ENCODE results near the gene SLC2A6. TPM values are rescaled to one million over a fixed set of nuclear protein-coding genes. Genes with fewer than 3 reads are reported as not detected.

SLC2A6 gene
- total RNA-seq, 2 experiments from 2014 or later, result 0.62 to 0.83 TPM

DNA sequence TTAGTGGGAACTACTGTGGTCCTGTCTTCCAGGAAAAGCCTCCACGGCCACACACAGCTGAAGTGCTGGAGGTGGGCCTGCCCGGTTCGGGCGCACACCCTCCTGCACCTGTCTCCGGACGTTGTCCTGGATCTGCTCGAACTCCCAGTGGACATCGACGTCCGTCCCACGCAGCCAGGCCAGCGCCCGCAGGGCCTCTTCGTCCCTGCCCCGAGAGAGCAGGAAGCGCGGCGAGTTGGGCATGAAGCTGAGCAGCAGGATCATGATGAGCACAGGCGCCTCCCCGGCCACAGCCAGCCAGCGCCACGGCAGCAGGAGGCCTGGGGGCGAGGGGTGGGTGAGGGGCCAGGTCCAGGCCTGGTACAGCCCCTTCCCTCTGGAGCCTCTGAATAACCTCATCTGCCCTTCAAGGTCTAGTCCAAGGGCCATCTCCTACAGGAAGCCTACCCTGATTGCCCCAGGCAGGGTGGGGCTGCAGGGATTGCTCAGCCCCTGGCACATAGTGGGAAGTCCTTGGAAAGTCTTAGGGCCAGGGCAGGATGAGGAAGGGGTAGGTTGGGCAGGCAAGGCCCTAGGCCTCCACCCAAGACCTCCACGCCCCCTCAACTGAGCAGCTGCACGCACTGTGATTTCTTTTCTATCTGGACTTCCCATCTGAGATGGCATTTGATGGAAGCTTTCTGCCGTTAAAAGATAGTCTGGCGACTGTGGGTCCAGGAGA lies 3.4 kb downstream of the SLC2A6 start:
- intact Hi-C loops (cut with micrococcal nuclease), result no loop called here
- peaks cover 6% of the 10 kb centered on the region for H3K4me1 Mint-ChIP-seq (ENCODE audit: low read depth)
- no peak overlapping the region for H3K27ac Mint-ChIP-seq
- H3K9me3 Mint-ChIP-seq, result no peaks in the 10 kb centered on the region
- H3K27me3 Mint-ChIP-seq (ENCODE audit: low read depth), result no peaks in the 10 kb centered on the region
- CTCF ChIA-PET, result no interaction called here
- no peaks in the 10 kb centered on the region for H3K36me3 Mint-ChIP-seq (ENCODE audit: low read depth)
- no peak overlapping the region for H3K4me3 Mint-ChIP-seq
- DNase-seq, result no peak

DNA sequence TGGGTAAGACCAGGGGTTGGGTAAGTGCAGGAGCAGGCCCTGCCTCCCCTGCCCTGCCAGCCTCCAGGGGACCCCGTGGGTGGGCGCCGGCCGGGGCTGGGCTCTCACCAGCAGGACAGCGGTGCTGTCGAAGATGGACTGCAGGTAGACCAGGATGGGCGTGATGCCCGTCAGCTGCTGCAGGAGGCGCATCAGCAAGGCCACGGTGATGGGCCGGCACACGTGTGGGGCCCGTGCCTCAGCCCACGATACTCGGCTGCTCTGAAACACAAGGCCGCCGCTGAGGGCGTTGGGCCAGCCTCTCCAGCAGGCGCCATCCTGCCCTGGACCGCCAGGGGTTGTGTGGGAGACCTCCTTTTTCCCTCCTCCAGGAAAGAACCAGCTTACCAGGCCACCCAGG lies 4.0 kb downstream of the SLC2A6 start:
- intact Hi-C loops (cut with micrococcal nuclease), result no loop called here
- H3K27ac Mint-ChIP-seq, result no peak overlapping the region
- H3K4me3 Mint-ChIP-seq, result no peak overlapping the region
- CTCF ChIA-PET, result no interaction called here
- H3K27me3 Mint-ChIP-seq (ENCODE audit: low read depth), result no peaks in the 10 kb centered on the region
- no peaks in the 10 kb centered on the region for H3K36me3 Mint-ChIP-seq (ENCODE audit: low read depth)
- H3K4me1 Mint-ChIP-seq (ENCODE audit: low read depth), result peaks cover 5% of the 10 kb centered on the region
- no peak for DNase-seq
- H3K9me3 Mint-ChIP-seq, result no peaks in the 10 kb centered on the region

DNA sequence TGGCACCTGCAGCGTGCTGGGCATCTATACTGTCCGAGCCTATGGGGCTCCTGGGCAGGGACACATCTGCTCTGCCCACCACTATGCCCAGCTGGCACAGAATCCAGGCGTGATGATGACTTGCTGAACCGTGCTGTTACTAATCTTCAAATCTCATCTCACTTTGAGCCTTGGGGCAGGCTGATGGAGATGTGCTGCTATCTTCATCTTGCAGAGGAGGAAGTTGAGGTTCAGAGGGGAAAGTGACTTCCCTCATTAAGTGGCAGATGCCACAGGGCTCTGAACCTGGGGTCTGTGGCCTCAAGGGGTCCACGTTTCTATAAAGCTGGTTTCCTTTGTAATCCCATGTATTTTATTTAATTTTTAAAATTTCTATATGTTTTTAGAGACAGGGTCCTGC lies 4.7 kb downstream of the SLC2A6 start:
- H3K27me3 Mint-ChIP-seq (ENCODE audit: low read depth), result no peaks in the 10 kb centered on the region
- no peak overlapping the region for H3K27ac Mint-ChIP-seq
- no peak overlapping the region for H3K4me3 Mint-ChIP-seq
- H3K36me3 Mint-ChIP-seq (ENCODE audit: low read depth), result no peaks in the 10 kb centered on the region
- DNase-seq, result no peak
- H3K9me3 Mint-ChIP-seq, result no peaks in the 10 kb centered on the region
- no peaks in the 10 kb centered on the region for H3K4me1 Mint-ChIP-seq (ENCODE audit: low read depth)
- CTCF ChIA-PET, result no interaction called here
- intact Hi-C loops (cut with micrococcal nuclease), result no loop called here

DNA sequence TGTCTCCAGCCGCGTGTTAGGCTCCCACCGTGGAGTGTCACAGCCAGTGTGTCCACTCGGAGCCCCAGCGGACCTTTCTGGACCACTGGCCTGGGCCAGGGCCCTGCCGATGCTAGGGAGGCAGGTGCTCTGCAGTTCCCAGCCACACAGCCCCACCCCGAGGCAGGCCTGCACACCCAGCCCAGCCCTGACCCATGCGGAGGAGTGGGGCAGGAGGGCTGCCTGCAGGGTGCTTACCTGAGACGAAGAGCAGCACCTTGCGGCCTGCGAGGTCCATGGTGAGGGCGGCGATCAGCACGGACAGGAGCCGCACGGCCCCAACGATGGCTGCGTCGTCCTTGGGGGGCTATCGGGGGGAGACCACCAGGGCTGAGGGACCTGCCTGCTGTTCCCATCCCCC lies 5.2 kb downstream of the SLC2A6 start:
- CTCF ChIA-PET, result no interaction called here

DNA sequence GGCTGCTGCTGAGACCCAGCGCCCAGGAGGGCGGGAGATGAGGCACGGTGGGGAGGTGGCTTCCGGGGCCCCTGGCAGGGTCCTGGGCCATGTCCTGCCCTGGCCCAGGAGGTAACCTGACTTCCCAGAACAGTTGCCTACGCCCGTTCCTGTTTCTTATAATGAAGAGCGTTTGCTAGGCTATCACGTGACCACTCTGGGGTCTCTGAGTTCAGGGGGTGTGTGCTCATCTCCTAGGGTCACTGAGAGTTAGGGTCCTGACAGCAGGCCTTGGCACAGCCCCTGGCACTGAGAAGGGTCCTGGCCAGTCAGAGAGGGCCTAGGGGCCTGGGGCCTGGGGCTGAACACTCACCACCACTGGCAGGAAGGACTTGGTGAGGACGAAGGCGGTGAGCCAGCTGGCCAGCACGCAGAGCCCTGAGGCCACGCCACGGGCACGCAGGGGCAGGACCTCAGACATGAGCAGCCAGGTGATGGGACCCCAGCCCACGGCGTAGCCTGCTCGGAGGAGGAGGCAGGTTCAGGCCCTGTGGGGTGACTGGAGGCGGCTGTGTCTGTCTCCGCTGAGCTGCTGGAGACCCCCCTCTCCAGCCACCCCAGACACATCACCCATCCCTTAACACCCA lies 6.0 kb downstream of the SLC2A6 start:
- Mint-ChIP-seq H3K9me3 (no peaks in the 10 kb centered on the region), H3K36me3 (ENCODE audit: low read depth) (no peaks in the 10 kb centered on the region), H3K4me1 (ENCODE audit: low read depth) (no peaks in the 10 kb centered on the region), H3K27me3 (ENCODE audit: low read depth) (no peaks in the 10 kb centered on the region), H3K27ac (no peak overlapping the region), H3K4me3 (no peak overlapping the region)
- CTCF ChIA-PET, result no interaction called here
- intact Hi-C loops (cut with micrococcal nuclease), result no loop called here
- DNase-seq, result no peak

More for the DNA sequence above, 5.2 kb downstream of the SLC2A6 start:
- no peaks in the 10 kb centered on the region for H3K4me1 Mint-ChIP-seq (ENCODE audit: low read depth)
- DNase-seq, result no peak
- intact Hi-C loops (cut with micrococcal nuclease), result no loop called here
- H3K4me3 Mint-ChIP-seq, result no peak overlapping the region
- H3K9me3 Mint-ChIP-seq, result no peaks in the 10 kb centered on the region
- no peak overlapping the region for H3K27ac Mint-ChIP-seq
- no peaks in the 10 kb centered on the region for H3K27me3 Mint-ChIP-seq (ENCODE audit: low read depth)
- H3K36me3 Mint-ChIP-seq (ENCODE audit: low read depth), result no peaks in the 10 kb centered on the region

DNA sequence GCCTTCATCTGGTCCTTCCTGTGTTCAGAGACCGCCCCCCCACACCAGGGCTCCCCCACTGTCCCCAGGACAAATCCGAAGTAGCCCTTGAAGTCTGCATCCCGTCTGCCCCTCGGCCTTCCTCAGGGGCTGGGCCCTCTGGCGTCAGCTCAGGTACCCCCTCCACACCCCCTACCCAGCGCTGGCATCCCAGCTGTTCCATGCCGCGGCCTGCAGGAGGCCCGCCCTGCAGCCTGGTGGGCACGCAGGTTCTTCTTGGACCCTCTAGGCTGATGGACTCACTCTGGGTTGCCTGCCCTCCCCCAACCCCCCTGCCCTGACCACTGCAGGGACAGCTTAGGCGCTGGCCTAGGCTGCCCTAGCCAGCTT lies 6.6 kb downstream of the SLC2A6 start:
- H3K27me3 Mint-ChIP-seq (ENCODE audit: low read depth), result no peaks in the 10 kb centered on the region
- H3K27ac Mint-ChIP-seq, result no peak overlapping the region
- no peaks in the 10 kb centered on the region for H3K4me1 Mint-ChIP-seq (ENCODE audit: low read depth)
- CTCF ChIA-PET, result no interaction called here
- H3K4me3 Mint-ChIP-seq, result no peak overlapping the region
- H3K36me3 Mint-ChIP-seq (ENCODE audit: low read depth), result no peaks in the 10 kb centered on the region
- no peaks in the 10 kb centered on the region for H3K9me3 Mint-ChIP-seq
- intact Hi-C loops (cut with micrococcal nuclease), result no loop called here
- no peak for DNase-seq

DNA sequence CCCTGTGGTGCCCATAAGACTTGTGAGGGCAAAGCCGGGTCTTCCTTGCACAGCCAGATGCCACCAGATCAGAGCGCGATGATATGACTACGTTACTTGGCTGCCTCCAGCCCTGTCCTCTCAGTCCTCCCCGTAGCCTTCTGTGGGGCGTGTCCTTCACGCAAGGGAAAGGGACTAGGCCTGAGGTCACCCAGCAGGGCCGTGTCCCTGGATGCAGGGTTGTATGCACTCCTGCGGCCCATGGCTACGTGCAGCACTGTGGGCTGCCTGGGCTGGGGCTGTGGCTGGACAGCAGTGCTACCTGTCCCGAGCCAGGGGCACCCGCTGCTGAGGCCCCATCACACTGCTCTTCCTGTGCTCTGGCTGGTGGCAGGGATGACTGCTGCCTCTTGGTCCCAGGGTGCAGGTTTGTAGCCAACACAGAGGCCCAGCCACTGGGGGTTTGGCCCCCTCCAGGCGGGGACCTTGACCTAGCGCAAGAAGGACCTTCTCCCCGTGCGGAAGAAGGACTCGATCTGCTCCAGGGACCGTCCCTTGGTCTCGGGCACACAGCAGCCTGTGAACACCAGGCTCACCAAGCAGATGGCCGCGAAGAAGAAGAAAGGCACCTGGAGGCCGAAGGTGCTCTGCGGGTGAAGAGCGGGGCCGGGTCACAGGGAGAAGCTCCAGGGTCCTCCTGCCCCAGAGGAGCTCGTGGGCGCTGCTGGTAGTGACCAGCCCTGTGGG lies 7.2 kb downstream of the SLC2A6 start:
- Mint-ChIP-seq H3K36me3 (ENCODE audit: low read depth) (no peaks in the 10 kb centered on the region), H3K27ac (no peak overlapping the region), H3K4me3 (no peak overlapping the region), H3K9me3 (no peaks in the 10 kb centered on the region), H3K4me1 (ENCODE audit: low read depth) (no peaks in the 10 kb centered on the region), H3K27me3 (ENCODE audit: low read depth) (no peaks in the 10 kb centered on the region)
- CTCF ChIA-PET, result no interaction called here
- DNase-seq, result no peak
- intact Hi-C loops (cut with micrococcal nuclease), result no loop called here

DNA sequence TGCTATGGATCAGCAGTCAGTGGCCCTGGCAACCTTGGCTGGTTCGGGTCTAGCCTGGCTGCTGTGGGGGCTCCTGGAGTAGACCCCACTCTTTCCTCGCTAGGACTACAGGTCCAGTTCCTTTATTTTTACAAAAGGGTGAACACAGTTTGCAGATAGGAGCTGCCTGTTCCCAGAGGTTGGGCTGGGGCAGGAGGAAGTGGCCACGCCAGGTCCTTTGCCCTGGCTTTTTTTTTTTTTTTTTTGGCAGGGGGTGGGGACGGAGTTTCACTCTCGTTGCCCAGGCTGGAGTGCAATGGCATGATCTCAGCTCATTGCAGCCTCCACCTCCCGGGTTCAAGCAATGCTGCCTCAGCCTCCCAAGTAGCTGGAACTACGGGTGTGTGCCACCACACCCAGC lies 7.9 kb downstream of the SLC2A6 start:
- Mint-ChIP-seq H3K4me3 (no peak overlapping the region), H3K4me1 (ENCODE audit: low read depth) (no peaks in the 10 kb centered on the region), H3K36me3 (ENCODE audit: low read depth) (no peaks in the 10 kb centered on the region), H3K27ac (no peak overlapping the region), H3K27me3 (ENCODE audit: low read depth) (no peaks in the 10 kb centered on the region), H3K9me3 (no peaks in the 10 kb centered on the region)
- no peak for DNase-seq
- intact Hi-C loops (cut with micrococcal nuclease), result no loop called here
- CTCF ChIA-PET, result no interaction called here

DNA sequence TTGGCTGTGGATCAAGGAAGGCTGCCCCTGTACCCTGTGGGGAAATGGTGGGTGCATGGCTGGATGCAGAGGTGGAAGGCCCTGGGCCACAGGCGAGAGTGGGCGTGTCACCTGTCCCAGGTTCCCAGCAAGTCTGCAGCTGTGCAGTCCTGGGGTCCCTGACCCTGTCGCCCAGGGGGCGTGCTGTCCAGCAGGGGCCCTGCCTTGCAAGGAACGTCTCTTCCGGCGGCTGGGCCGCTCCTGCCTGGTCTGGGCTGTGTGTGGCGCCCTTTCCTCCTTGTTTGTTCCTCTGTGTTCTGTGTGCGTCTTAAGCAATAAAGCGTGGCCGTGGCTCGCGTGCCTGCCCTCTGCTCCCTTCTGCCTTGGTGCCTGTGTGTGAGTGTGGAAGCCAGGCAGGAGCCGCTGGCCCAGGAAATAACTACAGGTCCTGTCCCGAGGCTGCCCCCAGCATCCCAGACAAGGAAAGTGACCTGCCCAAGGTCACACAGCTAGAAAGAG lies 8.4 kb downstream of the SLC2A6 start:
- H3K9me3 Mint-ChIP-seq, result no peaks in the 10 kb centered on the region
- CTCF ChIA-PET, result no interaction called here
- intact Hi-C loops (cut with micrococcal nuclease), result no loop called here
- H3K27me3 Mint-ChIP-seq (ENCODE audit: low read depth), result no peaks in the 10 kb centered on the region
- H3K4me3 Mint-ChIP-seq, result no peak overlapping the region
- H3K4me1 Mint-ChIP-seq (ENCODE audit: low read depth), result no peaks in the 10 kb centered on the region
- DNase-seq, result no peak
- no peak overlapping the region for H3K27ac Mint-ChIP-seq
- H3K36me3 Mint-ChIP-seq (ENCODE audit: low read depth), result no peaks in the 10 kb centered on the region

DNA sequence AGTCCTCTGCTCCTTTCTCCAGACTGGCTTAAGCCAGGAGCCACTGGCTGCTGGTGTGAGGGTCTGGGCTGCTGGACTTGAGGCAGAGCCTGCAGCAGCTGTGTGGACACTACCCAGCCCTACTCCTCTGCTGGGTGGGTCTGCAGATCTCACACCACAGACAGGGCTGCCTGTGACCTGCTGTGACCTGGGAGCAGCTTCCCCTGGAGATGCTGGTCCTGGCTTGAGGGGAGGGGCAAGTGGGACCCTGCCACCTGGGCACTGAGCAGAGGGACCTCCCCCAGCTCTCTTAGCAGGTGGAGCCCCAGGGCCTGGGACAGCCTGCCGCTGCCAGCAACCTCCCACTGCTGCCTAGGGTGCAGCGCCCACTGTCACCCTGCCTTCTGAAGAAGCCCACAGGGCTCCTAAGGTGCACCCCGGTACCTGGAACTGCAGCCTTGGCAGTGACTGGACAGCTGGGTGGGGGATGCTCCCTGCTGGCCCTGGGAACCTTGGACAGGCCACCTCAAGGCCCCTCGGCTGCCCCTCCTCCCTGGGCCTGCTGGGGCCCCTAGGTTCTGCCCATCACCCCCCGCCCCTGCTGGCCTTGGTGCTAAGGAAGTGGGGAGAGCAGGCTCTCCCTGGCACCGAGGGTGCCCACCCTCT lies 10.0 kb downstream of the SLC2A6 start:
- H3K36me3 Mint-ChIP-seq (ENCODE audit: low read depth), result no peaks in the 10 kb centered on the region
- CTCF ChIA-PET, result interaction anchor here (0.8 kb wide), 1 partner anchor 309 kb away, joined by 4 read pairs; no protein-coding TSS in a partner anchor

DNA sequence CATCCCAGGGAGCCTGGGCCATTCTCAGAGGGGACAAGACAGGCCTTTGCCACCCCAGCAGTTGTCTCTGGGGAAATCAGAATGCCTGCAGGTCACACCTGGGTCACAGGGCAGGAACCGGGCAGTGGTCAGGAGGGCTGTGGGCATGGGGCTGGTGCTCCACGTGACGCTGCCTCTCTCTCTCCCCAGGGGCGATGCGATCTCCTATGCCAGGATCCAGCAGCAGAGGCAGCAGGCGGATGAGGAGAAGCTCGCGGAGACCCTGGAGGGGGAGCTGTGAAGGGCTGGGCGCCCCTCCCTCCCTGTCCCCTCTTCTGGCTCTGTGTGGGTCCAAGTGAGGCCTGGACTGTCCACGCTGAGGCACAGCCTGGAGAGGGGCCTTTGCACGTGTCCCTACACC lies 10.5 kb downstream of the SLC2A6 start:
- intact Hi-C loops (cut with micrococcal nuclease), result no loop called here
- Mint-ChIP-seq H3K4me1 (ENCODE audit: low read depth) (no peaks in the 10 kb centered on the region), H3K36me3 (ENCODE audit: low read depth) (no peaks in the 10 kb centered on the region), H3K27me3 (ENCODE audit: low read depth) (no peaks in the 10 kb centered on the region), H3K27ac (no peak overlapping the region), H3K4me3 (no peak overlapping the region), H3K9me3 (no peaks in the 10 kb centered on the region)
- CTCF ChIA-PET, result no interaction called here
- DNase-seq, result no peak

More for the DNA sequence above, 10.0 kb downstream of the SLC2A6 start:
- Mint-ChIP-seq H3K4me1 (ENCODE audit: low read depth) (no peaks in the 10 kb centered on the region), H3K27me3 (ENCODE audit: low read depth) (no peaks in the 10 kb centered on the region), H3K27ac (no peak overlapping the region), H3K9me3 (no peaks in the 10 kb centered on the region), H3K4me3 (no peak overlapping the region)
- DNase-seq, result no peak
- intact Hi-C loops (cut with micrococcal nuclease), result no loop called here

DNA sequence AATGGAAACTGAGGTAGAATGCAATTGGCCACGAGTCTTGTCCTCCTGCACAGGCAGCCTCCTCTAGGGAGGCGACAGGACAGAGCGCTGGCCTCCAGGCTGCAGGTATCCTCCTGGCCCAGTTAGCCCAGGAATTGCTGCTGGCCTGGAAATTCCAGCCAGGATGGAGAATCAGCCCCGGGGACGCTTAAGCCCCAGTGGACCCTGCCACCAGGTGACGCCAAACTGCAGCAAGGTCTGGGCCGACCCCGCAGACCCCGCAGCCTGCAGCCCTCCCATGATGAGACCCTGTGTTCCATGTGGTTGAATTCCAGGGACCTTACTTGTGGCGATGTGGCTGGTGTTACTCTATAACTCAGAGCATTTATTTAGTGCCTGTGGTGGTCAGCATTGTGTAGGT lies 11.8 kb downstream of the SLC2A6 start:
- no peak for DNase-seq
- Mint-ChIP-seq H3K27ac (no peak overlapping the region), H3K36me3 (ENCODE audit: low read depth) (no peaks in the 10 kb centered on the region), H3K9me3 (no peaks in the 10 kb centered on the region), H3K4me3 (no peak overlapping the region), H3K27me3 (ENCODE audit: low read depth) (no peaks in the 10 kb centered on the region), H3K4me1 (ENCODE audit: low read depth) (no peaks in the 10 kb centered on the region)
- intact Hi-C loops (cut with micrococcal nuclease), result no loop called here
- CTCF ChIA-PET, result no interaction called here
